Parathyroid adenoma (tissue), 2 donors: ENCODE results near the gene ANKRD44.

Experiments used
- H2AFZ ChIP-seq: fragments of 300-600 bp; sonication (generic); one replicate; pipeline ENCODE4 v1.7.0; 2017; ENCODE audit warnings: antibody characterized with exemption, mild to moderate bottlenecking
- H3K27ac ChIP-seq: fragments of 300-600 bp; sonication (generic); one replicate; pipeline ENCODE4 v1.7.0; 2017
- H3K27me3 ChIP-seq: fragments of 300-600 bp; sonication (generic); one replicate; pipeline ENCODE4 v1.7.0; 2017; ENCODE audit warnings: low read length; ENCODE audit not compliant: control insufficient read depth, insufficient read depth
- H3K36me3 ChIP-seq: fragments of 300-600 bp; sonication (generic); one replicate; pipeline ENCODE4 v1.7.0; 2017; ENCODE audit warnings: low read length; ENCODE audit not compliant: control insufficient read depth, insufficient read depth
- H3K4me1 ChIP-seq: fragments of 300-600 bp; sonication (generic); one replicate; pipeline ENCODE4 v1.7.0; 2017; ENCODE audit warnings: control low read depth
- H3K4me2 ChIP-seq: fragments of 300-600 bp; sonication (generic); one replicate; pipeline ENCODE4 v1.7.0; 2017; ENCODE audit warnings: low read length
- H3K4me3 ChIP-seq: fragments of 300-600 bp; sonication (generic); one replicate; pipeline ENCODE4 v1.7.0; 2017; ENCODE audit warnings: low read depth, low read length
- H3K79me2 ChIP-seq: fragments of 300-600 bp; sonication (generic); one replicate; pipeline ENCODE4 v1.7.0; 2017; ENCODE audit warnings: control low read depth
- H3K9ac ChIP-seq: fragments of 300-600 bp; sonication (generic); one replicate; pipeline ENCODE4 v1.7.0; 2017; ENCODE audit warnings: mild to moderate bottlenecking
- H3K9me3 ChIP-seq: fragments of 300-600 bp; sonication (generic); one replicate; pipeline ENCODE4 v1.7.0; 2017; ENCODE audit warnings: low read length; ENCODE audit not compliant: control insufficient read depth
- CTCF ChIP-seq: fragments of 300-600 bp; sonication (generic); IDR thresholded peaks from one replicate; pipeline ENCODE4 v1.7.0; 2017; ENCODE audit warnings: antibody characterized with exemption, mild to moderate bottlenecking
- donor health status: primary hyperparathyroidism.

The ANKRD44 gene

GRCh38 chr2:197107291-197108269 lies 203.0 kb downstream of the ANKRD44 start:
- Histone ChIP-seq H3K79me2 (no peaks in the 10 kb centered on the region), H3K27ac (peak overlapping the region; percentile 74), H3K9ac (no peak overlapping the region), H3K4me2 (no peak overlapping the region), H3K36me3 (no peaks in the 10 kb centered on the region), H3K9me3 (no peaks in the 10 kb centered on the region), H3K4me3 (no peak overlapping the region), H3K27me3 (no peaks in the 10 kb centered on the region), H2AFZ (no peak overlapping the region), H3K4me1 (no peaks in the 10 kb centered on the region)
- no peak for TF ChIP-seq CTCF

- H2AFZ ChIP-seq: no peak overlapping the region
- H3K9me3 ChIP-seq: no peaks in the 10 kb centered on the region
- no peak overlapping the region for H3K27ac ChIP-seq
- TF ChIP-seq CTCF: no peak
- H3K9ac ChIP-seq: no peak overlapping the region
- no peaks in the 10 kb centered on the region for H3K79me2 ChIP-seq
- H3K27me3 ChIP-seq: no peaks in the 10 kb centered on the region
- H3K36me3 ChIP-seq: no peaks in the 10 kb centered on the region
- H3K4me3 ChIP-seq: no peak overlapping the region
- H3K4me1 ChIP-seq: no peaks in the 10 kb centered on the region
- no peak overlapping the region for H3K4me2 ChIP-seq
Measured at GRCh38 chr2:197103363-197103762, 207.2 kb downstream of the ANKRD44 start.

- Histone ChIP-seq H3K4me2 (no peak overlapping the region), H3K9me3 (no peaks in the 10 kb centered on the region), H3K79me2 (no peaks in the 10 kb centered on the region), H3K36me3 (no peaks in the 10 kb centered on the region), H3K4me3 (no peak overlapping the region), H3K4me1 (no peaks in the 10 kb centered on the region), H2AFZ (no peak overlapping the region), H3K27me3 (no peaks in the 10 kb centered on the region), H3K27ac (no peak overlapping the region), H3K9ac (no peak overlapping the region)
- no peak for TF ChIP-seq CTCF
Measured at GRCh38 chr2:197102231-197102630, 208.3 kb downstream of the ANKRD44 start.

- no peak overlapping the region for H3K4me3 ChIP-seq
- H2AFZ ChIP-seq: no peak overlapping the region
- H3K9me3 ChIP-seq: no peaks in the 10 kb centered on the region
- no peaks in the 10 kb centered on the region for H3K79me2 ChIP-seq
- TF ChIP-seq CTCF: no peak
- H3K27ac ChIP-seq: no peak overlapping the region
- no peaks in the 10 kb centered on the region for H3K36me3 ChIP-seq
- no peak overlapping the region for H3K4me2 ChIP-seq
- no peak overlapping the region for H3K9ac ChIP-seq
- H3K4me1 ChIP-seq: no peaks in the 10 kb centered on the region
- no peaks in the 10 kb centered on the region for H3K27me3 ChIP-seq
Measured at GRCh38 chr2:197101519-197101918, 209.1 kb downstream of the ANKRD44 start.
